Tongue (tissue), 2 donors: ENCODE measurements around the gene FOXO3B. TPM values are rescaled to one million over a fixed set of nuclear protein-coding genes. Genes with fewer than 3 reads are reported as not detected.
"Not testable (repeated sequence)": the region's sequence is repeated elsewhere in the genome, so short reads cannot be mapped to it uniquely, and the experiment has no call there.

Source experiments
- DNase-seq: peaks from one replicate; pipeline ENCODE4 v3.0.0-alpha.2; 2015
- total RNA-seq: library from RNA; depleted of rRNA; stranded (reverse); fragments of >200 nt; gene quantifications from one replicate; pipeline ENCODE4 v1.2.3, GENCODE V29; 2014

FOXO3B gene
- 4.8 TPM for total RNA-seq

GRCh38 chr17:18681767-18682571, at the start of gene FOXO3B:
Gene FOXO3B (minus strand): TSS chr17:18682314. CDS start chr17:18681651, 663 bp downstream.
- DNase-seq: peak; percentile 96

- DNase-seq: not testable (repeated sequence)
These were observed 41.4 kb upstream of the FOXO3B start for GRCh38 chr17:18723509-18723908.

- DNase-seq: not testable (repeated sequence)
These were observed 40.5 kb upstream of the FOXO3B start for GRCh38 chr17:18722612-18723011.

GRCh38 chr17:18721775-18722547, 39.8 kb upstream of the FOXO3B start:
- not testable (repeated sequence) for DNase-seq

- DNase-seq: not testable (repeated sequence)
These were observed 37.5 kb upstream of the FOXO3B start for GRCh38 chr17:18719428-18720110.

- peak; percentile 20 for DNase-seq
These were observed 36.7 kb upstream of the FOXO3B start for GRCh38 chr17:18718643-18719427.

GRCh38 chr17:18712354-18712999, 30.4 kb upstream of the FOXO3B start:
- peak; percentile 79 for DNase-seq

GRCh38 chr17:18708215-18708614, 26.1 kb upstream of the FOXO3B start:
- not testable (repeated sequence) for DNase-seq

GRCh38 chr17:18705955-18706354, 23.8 kb upstream of the FOXO3B start:
- DNase-seq: not testable (repeated sequence)

GRCh38 chr17:18698473-18699103, 16.5 kb upstream of the FOXO3B start:
- peak; percentile 1 for DNase-seq

- DNase-seq: not testable (repeated sequence)
These were observed 13.0 kb upstream of the FOXO3B start for GRCh38 chr17:18695143-18695542.

- DNase-seq: peak; percentile 3
These were observed 554 bp upstream of the FOXO3B start for GRCh38 chr17:18682668-18683067.

GRCh38 chr17:18677381-18677780, 4.7 kb downstream of the FOXO3B start:
- not testable (repeated sequence) for DNase-seq

GRCh38 chr17:18676928-18677327, 5.2 kb downstream of the FOXO3B start:
- DNase-seq: not testable (repeated sequence)

- DNase-seq: not testable (repeated sequence)
These were observed 9.5 kb downstream of the FOXO3B start for GRCh38 chr17:18672395-18673227.

- not testable (repeated sequence) for DNase-seq
These were observed 13.5 kb downstream of the FOXO3B start for GRCh38 chr17:18668625-18669024.

GRCh38 chr17:18667535-18667934, 14.6 kb downstream of the FOXO3B start:
- DNase-seq: not testable (repeated sequence)

- not testable (repeated sequence) for DNase-seq
These were observed 15.8 kb downstream of the FOXO3B start for GRCh38 chr17:18666326-18666725.

- not testable (repeated sequence) for DNase-seq
These were observed 20.0 kb downstream of the FOXO3B start for GRCh38 chr17:18661924-18662624.
